Type B pancreatic cell (in vitro differentiated cells): Measurements from ENCODE around the gene DMRTA2. TPM values are rescaled to one million over a fixed set of nuclear protein-coding genes. Genes with fewer than 3 reads are reported as not detected.

ENCODE experiments used
- DNase-seq: peaks from one replicate; pipeline ENCODE4 v3.0.0; 2021; ENCODE audit warnings: mixed read lengths; ENCODE audit not compliant: unreplicated experiment; ENCODE audit errors: extremely low spot score
- H3K27ac Mint-ChIP-seq: 2 replicates; pipeline ENCODE4 v1.8.0; 2021; ENCODE audit warnings: mild to moderate bottlenecking, mixed read lengths
- H3K27me3 Mint-ChIP-seq: 2 replicates; pipeline ENCODE4 v1.8.0; 2021; ENCODE audit warnings: mixed read lengths
- H3K36me3 Mint-ChIP-seq: 2 replicates; pipeline ENCODE4 v1.8.0; 2021; ENCODE audit warnings: mixed read lengths
- H3K4me1 Mint-ChIP-seq: one replicate; pipeline ENCODE4 v1.8.0; 2021; ENCODE audit warnings: mixed read lengths; ENCODE audit not compliant: unreplicated experiment
- H3K4me3 Mint-ChIP-seq: 2 replicates; pipeline ENCODE4 v1.8.0; 2021; ENCODE audit warnings: mild to moderate bottlenecking, mixed read lengths
- H3K9me3 Mint-ChIP-seq: 2 replicates; pipeline ENCODE4 v1.8.0; 2021; ENCODE audit warnings: mixed read lengths
- total RNA-seq: library from RNA; stranded (reverse); gene quantifications from 2 replicates; pipeline ENCODE4 v1.2.1, GENCODE V29; 2021; ENCODE audit warnings: low replicate concordance
- TF ChIP-seq, protein P1 (sequence below): fragments of 200-600 bp; sonication (generic); conservative IDR thresholded peaks from 2 replicates; pipeline ENCODE4 v1.5.0; 2021; ENCODE audit warnings: antibody characterized with exemption, mild to moderate bottlenecking

The DMRTA2 gene
- total RNA-seq, 1 donor from 2014 or later, result 0.48 TPM

DNA sequence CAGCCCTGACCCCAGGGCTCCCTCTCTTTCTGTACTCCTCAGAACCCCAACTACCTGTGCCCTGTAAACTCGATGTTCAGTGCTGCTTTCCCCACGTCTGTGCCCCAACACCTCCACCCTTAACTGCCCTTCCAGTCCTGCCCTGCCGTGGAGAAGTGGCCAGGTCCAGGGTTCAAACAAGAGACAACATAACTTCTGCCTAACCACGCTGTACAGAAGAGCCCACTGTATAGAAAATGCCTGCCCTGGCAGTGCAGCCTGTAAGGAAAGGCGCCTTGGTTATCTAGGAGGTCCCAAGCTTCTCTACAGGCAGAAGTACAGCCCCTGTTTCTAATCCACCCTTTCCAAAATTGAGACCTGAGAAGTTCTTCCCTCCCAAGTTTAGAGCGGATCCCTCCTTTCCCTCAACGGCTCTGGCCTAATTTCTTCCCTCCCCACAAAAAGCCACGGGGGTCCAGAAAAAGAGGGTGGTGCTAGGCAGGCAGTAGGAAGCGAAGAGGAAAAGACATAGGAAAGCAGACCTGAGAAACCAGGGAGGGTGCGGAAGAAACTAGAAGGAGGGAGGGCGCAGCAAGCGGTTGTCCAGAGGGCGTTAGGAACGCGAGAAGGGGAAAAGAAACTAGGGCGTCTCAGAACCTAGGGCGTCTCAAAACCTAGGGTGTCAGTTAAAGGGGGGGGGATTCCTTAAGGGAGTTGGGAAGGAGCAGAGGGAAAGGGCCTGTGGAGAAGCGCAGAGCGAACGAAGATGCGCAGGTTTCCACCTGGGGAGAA, 3.2 kb downstream of the DMRTA2 start:
- Mint-ChIP-seq H3K27ac (peak overlapping the region; percentile 25), H3K36me3 (no peaks in the 10 kb centered on the region), H3K4me1 (peaks cover 40% of the 10 kb centered on the region), H3K27me3 (peaks cover 88% of the 10 kb centered on the region), H3K4me3 (peak overlapping the region; percentile 71), H3K9me3 (no peaks in the 10 kb centered on the region)
- TF ChIP-seq, protein P1, sequence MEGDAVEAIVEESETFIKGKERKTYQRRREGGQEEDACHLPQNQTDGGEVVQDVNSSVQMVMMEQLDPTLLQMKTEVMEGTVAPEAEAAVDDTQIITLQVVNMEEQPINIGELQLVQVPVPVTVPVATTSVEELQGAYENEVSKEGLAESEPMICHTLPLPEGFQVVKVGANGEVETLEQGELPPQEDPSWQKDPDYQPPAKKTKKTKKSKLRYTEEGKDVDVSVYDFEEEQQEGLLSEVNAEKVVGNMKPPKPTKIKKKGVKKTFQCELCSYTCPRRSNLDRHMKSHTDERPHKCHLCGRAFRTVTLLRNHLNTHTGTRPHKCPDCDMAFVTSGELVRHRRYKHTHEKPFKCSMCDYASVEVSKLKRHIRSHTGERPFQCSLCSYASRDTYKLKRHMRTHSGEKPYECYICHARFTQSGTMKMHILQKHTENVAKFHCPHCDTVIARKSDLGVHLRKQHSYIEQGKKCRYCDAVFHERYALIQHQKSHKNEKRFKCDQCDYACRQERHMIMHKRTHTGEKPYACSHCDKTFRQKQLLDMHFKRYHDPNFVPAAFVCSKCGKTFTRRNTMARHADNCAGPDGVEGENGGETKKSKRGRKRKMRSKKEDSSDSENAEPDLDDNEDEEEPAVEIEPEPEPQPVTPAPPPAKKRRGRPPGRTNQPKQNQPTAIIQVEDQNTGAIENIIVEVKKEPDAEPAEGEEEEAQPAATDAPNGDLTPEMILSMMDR, result no peak
- no peak for DNase-seq

DNA sequence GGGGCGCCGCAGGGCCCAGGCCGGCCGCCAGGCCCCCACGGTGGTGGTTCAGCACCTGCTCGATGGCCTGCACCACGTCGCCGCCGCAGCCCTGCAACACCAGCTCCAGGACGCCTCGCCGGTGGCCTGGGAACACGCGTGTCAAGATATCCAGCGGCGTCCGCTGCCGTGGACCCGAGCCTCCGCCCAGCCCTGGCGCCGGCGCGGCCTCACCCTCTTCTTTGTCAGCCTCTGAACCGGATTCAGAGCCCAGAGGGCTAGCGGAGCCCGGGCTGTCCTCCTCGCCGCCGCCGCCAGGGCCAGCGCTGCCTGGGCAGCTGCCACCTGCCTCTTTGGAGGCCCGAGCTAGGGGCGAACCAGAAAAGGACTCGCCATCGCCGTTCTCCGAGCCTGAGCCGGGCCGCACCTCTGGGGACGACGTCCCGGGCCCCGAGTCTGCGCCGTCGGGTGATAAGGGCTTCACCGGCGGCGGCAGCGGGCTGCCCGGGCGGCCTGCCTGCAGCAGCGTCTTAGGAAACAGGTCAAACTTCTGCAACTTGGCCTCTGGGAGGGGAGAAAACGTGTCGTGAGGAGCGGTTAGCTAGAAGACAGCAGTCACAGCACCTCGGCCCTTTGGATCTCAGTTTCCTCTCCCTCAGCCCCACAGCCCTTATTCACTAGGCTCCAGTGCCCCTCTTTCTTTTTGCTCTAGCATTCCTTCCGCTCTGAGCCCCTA, 3.9 kb downstream of the DMRTA2 start:
- peak overlapping the region; percentile 25 for H3K27ac Mint-ChIP-seq
- TF ChIP-seq, protein P1, result peak; percentile 70
- peaks cover 34% of the 10 kb centered on the region for H3K4me1 Mint-ChIP-seq
- H3K36me3 Mint-ChIP-seq, result no peaks in the 10 kb centered on the region
- H3K9me3 Mint-ChIP-seq, result no peaks in the 10 kb centered on the region
- DNase-seq, result peak; percentile 74
- peak overlapping the region; percentile 71 for H3K4me3 Mint-ChIP-seq
- peaks cover 88% of the 10 kb centered on the region for H3K27me3 Mint-ChIP-seq

DNA sequence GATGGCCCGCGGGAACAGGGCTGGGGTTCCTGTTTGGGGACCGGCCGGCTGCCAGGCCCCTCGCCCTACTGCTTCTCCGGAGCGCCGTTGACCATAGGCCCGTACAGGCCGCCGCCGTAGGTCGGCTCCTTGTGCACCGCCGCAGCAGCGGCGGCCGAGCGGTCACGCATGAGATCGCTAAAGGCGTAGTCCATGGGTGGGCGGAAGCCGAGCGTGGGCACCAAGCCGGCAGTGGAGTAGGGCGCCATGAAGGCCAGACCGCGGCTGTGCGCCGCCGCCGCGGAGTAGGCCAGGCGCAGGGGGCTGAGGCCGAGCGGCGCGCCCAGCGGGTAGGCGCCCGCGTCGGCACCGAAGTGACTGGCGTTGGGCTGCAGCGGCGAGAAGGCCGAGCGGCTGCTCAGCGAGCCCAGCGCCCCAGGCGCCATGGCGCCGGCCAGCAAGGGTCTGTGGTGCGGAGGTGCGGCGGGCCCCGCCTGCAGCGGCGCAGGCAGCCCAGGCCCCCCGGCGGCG, 4.6 kb downstream of the DMRTA2 start:
- Mint-ChIP-seq H3K9me3 (no peaks in the 10 kb centered on the region), H3K4me1 (peaks cover 28% of the 10 kb centered on the region), H3K4me3 (peak overlapping the region; percentile 77), H3K36me3 (no peaks in the 10 kb centered on the region), H3K27ac (no peak overlapping the region), H3K27me3 (peaks cover 88% of the 10 kb centered on the region)
- TF ChIP-seq, protein P1, result no peak
- DNase-seq, result peak; percentile 66

DNA sequence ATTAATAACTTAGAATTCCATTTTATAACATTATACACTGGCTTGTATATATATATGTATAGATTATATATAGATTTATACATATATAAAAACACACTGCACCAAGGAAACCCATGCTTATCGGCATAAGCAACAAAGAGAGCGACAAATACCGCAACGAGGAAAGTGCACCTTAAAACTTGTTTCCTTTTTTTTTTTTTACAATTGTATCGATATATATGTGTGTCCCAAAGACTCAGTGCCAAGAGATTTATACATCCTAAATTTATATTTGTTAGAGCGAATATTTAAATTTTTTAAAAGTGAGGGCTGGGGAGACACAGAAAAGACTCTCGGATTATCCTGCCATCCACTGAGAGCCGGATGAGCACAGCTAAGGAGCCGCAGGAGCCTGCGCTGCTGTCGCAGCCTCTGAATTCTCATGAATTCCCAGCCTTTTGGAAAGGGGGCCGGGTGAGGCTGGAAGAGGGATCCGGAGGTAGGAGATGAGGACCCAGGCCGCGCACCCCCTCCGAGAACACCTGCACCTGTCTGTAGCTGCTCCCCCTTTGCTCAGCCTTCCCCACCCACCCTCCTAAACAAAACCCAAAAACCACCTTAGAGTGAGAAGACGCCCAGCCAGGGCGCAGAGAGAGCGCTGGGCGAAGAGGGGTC, 5.2 kb downstream of the DMRTA2 start:
- Mint-ChIP-seq H3K27ac (no peak overlapping the region), H3K9me3 (no peaks in the 10 kb centered on the region), H3K27me3 (peaks cover 88% of the 10 kb centered on the region)

DNA sequence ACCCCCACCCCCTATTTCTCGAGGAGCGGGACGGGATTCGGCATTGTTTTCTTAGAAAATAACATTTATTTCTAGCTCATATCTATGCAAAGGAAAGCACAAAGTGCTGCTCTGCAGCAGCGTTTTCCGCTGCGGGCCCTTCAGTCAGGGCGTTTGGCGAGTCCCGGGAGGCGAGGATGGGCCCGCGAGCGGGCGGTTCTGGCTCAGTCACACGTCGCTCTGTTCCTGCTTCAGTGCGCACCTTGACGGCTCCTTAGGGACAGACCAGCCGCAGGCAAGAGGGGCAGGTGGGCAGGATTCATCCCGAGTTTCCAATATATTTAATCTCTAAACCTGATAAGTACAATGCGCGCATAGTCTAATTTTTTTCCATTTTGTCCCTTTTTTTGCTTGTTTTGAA, 5.7 kb downstream of the DMRTA2 start:
- peaks cover 88% of the 10 kb centered on the region for H3K27me3 Mint-ChIP-seq
- no peak for DNase-seq
- H3K9me3 Mint-ChIP-seq, result no peaks in the 10 kb centered on the region
- H3K36me3 Mint-ChIP-seq, result no peaks in the 10 kb centered on the region
- H3K4me1 Mint-ChIP-seq, result peaks cover 25% of the 10 kb centered on the region
- H3K4me3 Mint-ChIP-seq, result peak overlapping the region; percentile 77
- H3K27ac Mint-ChIP-seq, result no peak overlapping the region
- TF ChIP-seq, protein P1, result no peak

More for the DNA sequence above, 5.2 kb downstream of the DMRTA2 start:
- peak overlapping the region; percentile 77 for H3K4me3 Mint-ChIP-seq
- DNase-seq, result peak; percentile 67
- H3K36me3 Mint-ChIP-seq, result no peaks in the 10 kb centered on the region
- TF ChIP-seq, protein P1, result no peak
- peaks cover 25% of the 10 kb centered on the region for H3K4me1 Mint-ChIP-seq
